Measurements from ENCODE around the gene WIF1. TPM values are rescaled to one million over a fixed set of nuclear protein-coding genes. Genes with fewer than 3 reads are reported as not detected.

Gene WIF1
- total RNA-seq, 1 experiment from 2014 or later, result 1.8 TPM

DNA sequence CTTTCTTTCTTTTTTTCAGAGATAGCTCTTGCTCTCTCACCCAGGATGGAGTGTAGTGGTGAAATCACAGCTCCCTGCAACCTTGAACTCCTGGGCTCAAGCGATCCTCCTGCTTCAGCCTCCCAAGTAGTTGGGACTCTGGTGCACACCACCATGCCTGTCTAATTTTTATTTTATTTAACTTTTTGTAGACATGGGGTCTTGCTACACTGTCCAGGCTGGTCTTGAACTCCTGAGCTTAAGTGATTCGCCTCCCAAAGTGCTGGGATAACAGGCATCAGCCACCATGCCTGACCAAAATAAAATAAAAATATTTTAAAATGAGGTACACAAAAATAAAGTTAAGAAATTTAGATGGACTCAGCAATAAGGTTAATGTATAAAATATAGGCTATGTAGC is 43.1 kb upstream of the WIF1 start:
- DNase-seq (ENCODE audit: low spot score) (no peak), ATAC-seq (no peak)
- TF ChIP-seq, protein P1, sequence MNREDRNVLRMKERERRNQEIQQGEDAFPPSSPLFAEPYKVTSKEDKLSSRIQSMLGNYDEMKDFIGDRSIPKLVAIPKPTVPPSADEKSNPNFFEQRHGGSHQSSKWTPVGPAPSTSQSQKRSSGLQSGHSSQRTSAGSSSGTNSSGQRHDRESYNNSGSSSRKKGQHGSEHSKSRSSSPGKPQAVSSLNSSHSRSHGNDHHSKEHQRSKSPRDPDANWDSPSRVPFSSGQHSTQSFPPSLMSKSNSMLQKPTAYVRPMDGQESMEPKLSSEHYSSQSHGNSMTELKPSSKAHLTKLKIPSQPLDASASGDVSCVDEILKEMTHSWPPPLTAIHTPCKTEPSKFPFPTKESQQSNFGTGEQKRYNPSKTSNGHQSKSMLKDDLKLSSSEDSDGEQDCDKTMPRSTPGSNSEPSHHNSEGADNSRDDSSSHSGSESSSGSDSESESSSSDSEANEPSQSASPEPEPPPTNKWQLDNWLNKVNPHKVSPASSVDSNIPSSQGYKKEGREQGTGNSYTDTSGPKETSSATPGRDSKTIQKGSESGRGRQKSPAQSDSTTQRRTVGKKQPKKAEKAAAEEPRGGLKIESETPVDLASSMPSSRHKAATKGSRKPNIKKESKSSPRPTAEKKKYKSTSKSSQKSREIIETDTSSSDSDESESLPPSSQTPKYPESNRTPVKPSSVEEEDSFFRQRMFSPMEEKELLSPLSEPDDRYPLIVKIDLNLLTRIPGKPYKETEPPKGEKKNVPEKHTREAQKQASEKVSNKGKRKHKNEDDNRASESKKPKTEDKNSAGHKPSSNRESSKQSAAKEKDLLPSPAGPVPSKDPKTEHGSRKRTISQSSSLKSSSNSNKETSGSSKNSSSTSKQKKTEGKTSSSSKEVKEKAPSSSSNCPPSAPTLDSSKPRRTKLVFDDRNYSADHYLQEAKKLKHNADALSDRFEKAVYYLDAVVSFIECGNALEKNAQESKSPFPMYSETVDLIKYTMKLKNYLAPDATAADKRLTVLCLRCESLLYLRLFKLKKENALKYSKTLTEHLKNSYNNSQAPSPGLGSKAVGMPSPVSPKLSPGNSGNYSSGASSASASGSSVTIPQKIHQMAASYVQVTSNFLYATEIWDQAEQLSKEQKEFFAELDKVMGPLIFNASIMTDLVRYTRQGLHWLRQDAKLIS (CRISPR knock-in tag; IDR thresholded peaks at IDR 0.05; ENCODE audit: borderline replicate concordance), result no peak
- no peak for TF ChIP-seq ZNF121 (CRISPR knock-in tag; IDR thresholded peaks at IDR 0.05)
- TF ChIP-seq GRHL2 (CRISPR knock-in tag; IDR thresholded peaks at IDR 0.05; ENCODE audit: insufficient replicate concordance, severe bottlenecking), result no peak
- TF ChIP-seq, protein P2, sequence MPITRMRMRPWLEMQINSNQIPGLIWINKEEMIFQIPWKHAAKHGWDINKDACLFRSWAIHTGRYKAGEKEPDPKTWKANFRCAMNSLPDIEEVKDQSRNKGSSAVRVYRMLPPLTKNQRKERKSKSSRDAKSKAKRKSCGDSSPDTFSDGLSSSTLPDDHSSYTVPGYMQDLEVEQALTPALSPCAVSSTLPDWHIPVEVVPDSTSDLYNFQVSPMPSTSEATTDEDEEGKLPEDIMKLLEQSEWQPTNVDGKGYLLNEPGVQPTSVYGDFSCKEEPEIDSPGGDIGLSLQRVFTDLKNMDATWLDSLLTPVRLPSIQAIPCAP (CRISPR knock-in tag; IDR thresholded peaks at IDR 0.05), result no peak
- TF ChIP-seq, protein P3, sequence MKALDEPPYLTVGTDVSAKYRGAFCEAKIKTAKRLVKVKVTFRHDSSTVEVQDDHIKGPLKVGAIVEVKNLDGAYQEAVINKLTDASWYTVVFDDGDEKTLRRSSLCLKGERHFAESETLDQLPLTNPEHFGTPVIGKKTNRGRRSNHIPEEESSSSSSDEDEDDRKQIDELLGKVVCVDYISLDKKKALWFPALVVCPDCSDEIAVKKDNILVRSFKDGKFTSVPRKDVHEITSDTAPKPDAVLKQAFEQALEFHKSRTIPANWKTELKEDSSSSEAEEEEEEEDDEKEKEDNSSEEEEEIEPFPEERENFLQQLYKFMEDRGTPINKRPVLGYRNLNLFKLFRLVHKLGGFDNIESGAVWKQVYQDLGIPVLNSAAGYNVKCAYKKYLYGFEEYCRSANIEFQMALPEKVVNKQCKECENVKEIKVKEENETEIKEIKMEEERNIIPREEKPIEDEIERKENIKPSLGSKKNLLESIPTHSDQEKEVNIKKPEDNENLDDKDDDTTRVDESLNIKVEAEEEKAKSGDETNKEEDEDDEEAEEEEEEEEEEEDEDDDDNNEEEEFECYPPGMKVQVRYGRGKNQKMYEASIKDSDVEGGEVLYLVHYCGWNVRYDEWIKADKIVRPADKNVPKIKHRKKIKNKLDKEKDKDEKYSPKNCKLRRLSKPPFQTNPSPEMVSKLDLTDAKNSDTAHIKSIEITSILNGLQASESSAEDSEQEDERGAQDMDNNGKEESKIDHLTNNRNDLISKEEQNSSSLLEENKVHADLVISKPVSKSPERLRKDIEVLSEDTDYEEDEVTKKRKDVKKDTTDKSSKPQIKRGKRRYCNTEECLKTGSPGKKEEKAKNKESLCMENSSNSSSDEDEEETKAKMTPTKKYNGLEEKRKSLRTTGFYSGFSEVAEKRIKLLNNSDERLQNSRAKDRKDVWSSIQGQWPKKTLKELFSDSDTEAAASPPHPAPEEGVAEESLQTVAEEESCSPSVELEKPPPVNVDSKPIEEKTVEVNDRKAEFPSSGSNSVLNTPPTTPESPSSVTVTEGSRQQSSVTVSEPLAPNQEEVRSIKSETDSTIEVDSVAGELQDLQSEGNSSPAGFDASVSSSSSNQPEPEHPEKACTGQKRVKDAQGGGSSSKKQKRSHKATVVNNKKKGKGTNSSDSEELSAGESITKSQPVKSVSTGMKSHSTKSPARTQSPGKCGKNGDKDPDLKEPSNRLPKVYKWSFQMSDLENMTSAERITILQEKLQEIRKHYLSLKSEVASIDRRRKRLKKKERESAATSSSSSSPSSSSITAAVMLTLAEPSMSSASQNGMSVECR (CRISPR knock-in tag; IDR thresholded peaks at IDR 0.05; ENCODE audit: borderline replicate concordance), result no peak
- TF ChIP-seq ZNF232 (CRISPR knock-in tag; IDR thresholded peaks at IDR 0.05), result no peak
- TF ChIP-seq GTF2I (CRISPR knock-in tag; conservative IDR thresholded peaks at IDR 0.05), result no peak
- TF ChIP-seq, protein P4, sequence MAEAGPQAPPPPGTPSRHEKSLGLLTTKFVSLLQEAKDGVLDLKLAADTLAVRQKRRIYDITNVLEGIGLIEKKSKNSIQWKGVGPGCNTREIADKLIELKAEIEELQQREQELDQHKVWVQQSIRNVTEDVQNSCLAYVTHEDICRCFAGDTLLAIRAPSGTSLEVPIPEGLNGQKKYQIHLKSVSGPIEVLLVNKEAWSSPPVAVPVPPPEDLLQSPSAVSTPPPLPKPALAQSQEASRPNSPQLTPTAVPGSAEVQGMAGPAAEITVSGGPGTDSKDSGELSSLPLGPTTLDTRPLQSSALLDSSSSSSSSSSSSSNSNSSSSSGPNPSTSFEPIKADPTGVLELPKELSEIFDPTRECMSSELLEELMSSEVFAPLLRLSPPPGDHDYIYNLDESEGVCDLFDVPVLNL (CRISPR knock-in tag; IDR thresholded peaks at IDR 0.05; ENCODE audit: borderline replicate concordance, low read depth), result no peak
- TF ChIP-seq, protein P5, sequence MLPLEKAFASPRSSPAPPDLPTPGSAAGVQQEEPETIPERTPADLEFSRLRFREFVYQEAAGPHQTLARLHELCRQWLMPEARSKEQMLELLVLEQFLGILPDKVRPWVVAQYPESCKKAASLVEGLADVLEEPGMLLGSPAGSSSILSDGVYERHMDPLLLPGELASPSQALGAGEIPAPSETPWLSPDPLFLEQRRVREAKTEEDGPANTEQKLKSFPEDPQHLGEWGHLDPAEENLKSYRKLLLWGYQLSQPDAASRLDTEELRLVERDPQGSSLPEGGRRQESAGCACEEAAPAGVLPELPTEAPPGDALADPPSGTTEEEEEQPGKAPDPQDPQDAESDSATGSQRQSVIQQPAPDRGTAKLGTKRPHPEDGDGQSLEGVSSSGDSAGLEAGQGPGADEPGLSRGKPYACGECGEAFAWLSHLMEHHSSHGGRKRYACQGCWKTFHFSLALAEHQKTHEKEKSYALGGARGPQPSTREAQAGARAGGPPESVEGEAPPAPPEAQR (CRISPR knock-in tag; IDR thresholded peaks at IDR 0.05), result no peak
- TF ChIP-seq, protein P6, sequence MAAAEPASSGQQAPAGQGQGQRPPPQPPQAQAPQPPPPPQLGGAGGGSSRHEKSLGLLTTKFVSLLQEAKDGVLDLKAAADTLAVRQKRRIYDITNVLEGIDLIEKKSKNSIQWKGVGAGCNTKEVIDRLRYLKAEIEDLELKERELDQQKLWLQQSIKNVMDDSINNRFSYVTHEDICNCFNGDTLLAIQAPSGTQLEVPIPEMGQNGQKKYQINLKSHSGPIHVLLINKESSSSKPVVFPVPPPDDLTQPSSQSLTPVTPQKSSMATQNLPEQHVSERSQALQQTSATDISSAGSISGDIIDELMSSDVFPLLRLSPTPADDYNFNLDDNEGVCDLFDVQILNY (CRISPR knock-in tag; IDR thresholded peaks at IDR 0.05), result no peak
- TF ChIP-seq IRF2 (CRISPR knock-in tag; IDR thresholded peaks at IDR 0.05; ENCODE audit: borderline replicate concordance, low read depth), result no peak
- TF ChIP-seq, protein P7, sequence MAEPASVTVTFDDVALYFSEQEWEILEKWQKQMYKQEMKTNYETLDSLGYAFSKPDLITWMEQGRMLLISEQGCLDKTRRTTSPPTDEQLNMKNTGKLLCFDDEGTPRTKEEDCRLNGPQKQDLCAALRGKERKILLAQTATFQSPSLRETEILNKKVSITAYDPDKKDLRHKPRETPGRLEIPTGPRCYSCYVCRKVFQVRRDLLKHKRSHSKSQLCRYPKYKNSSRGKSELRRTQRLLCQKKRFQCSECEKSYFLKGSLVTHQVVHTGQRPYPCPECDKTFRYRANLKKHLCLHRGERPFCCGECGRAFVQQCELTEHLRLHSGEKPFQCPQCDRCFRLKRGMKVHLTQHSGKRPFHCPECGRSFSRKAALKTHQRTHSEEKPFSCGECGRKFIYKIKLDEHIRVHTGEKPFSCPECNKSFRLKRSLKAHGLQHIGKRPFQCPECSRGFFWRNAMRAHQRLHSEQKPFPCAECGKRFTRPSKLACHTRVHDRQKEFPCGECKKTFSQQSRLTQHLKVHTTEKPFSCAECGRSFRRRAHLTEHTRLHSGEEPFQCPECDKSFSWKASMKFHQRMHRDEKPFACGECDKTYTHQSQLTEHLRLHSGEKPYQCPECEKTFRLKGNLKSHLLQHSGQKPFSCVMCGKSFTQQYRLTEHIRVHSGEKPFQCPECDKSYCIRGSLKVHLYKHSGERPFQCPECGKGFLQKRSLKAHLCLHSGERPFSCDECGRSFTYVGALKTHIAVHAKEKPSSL (CRISPR knock-in tag; conservative IDR thresholded peaks at IDR 0.05), result no peak
- TF ChIP-seq, protein P8, sequence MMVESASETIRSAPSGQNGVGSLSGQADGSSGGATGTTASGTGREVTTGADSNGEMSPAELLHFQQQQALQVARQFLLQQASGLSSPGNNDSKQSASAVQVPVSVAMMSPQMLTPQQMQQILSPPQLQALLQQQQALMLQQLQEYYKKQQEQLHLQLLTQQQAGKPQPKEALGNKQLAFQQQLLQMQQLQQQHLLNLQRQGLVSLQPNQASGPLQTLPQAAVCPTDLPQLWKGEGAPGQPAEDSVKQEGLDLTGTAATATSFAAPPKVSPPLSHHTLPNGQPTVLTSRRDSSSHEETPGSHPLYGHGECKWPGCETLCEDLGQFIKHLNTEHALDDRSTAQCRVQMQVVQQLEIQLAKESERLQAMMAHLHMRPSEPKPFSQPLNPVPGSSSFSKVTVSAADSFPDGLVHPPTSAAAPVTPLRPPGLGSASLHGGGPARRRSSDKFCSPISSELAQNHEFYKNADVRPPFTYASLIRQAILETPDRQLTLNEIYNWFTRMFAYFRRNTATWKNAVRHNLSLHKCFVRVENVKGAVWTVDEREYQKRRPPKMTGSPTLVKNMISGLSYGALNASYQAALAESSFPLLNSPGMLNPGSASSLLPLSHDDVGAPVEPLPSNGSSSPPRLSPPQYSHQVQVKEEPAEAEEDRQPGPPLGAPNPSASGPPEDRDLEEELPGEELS (CRISPR knock-in tag; IDR thresholded peaks at IDR 0.05), result no peak
- no peak for TF ChIP-seq NFYB (CRISPR knock-in tag; conservative IDR thresholded peaks at IDR 0.05; ENCODE audit: low read depth)
- no peak for TF ChIP-seq ZNF423 (CRISPR knock-in tag; IDR thresholded peaks at IDR 0.05)
- TF ChIP-seq NR3C1 (CRISPR knock-in tag; conservative IDR thresholded peaks at IDR 0.05; ENCODE audit: low read depth), result no peak
- TF ChIP-seq MYBL2 (CRISPR knock-in tag; IDR thresholded peaks at IDR 0.05), result no peak
- TF ChIP-seq, protein P9, sequence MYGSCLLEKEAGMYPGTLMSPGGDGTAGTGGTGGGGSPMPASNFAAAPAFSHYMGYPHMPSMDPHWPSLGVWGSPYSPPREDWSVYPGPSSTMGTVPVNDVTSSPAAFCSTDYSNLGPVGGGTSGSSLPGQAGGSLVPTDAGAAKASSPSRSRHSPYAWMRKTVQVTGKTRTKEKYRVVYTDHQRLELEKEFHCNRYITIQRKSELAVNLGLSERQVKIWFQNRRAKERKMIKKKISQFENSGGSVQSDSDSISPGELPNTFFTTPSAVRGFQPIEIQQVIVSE (CRISPR knock-in tag; IDR thresholded peaks at IDR 0.05; ENCODE audit: borderline replicate concordance), result no peak
- CTCF ChIA-PET, result no interaction called here
- H3K36me3 Mint-ChIP-seq, result no peaks in the 10 kb centered on the region
- peaks cover 5% of the 10 kb centered on the region; the same call in 1 of the 2 replicates for H3K4me1 Mint-ChIP-seq
- 0 out of 2 replicates have a peak, but pooled peaks cover 3% of the 10 kb centered on the region for H3K9me3 Mint-ChIP-seq
- POLR2A ChIA-PET, result no interaction called here
- no peak overlapping the region for H3K27ac Mint-ChIP-seq
- H3K4me3 Mint-ChIP-seq, result no peak overlapping the region
- peaks cover 36% of the 10 kb centered on the region for H3K27me3 Mint-ChIP-seq (ENCODE audit: low read depth)

Data from WTC11 (cell line).